Neural crest cell (in vitro differentiated cells): ENCODE results near the gene RNF144B. TPM values are rescaled to one million over a fixed set of nuclear protein-coding genes. Genes with fewer than 3 reads are reported as not detected.
"Not testable (repeated sequence)": the region's sequence is repeated elsewhere in the genome, so short reads cannot be mapped to it uniquely, and the experiment has no call there.

Source experiments
- DNase-seq: peaks from one replicate; pipeline ENCODE4 v3.0.0; 2021; ENCODE audit warnings: low read depth, mixed read lengths, low spot score
- H3K27ac Mint-ChIP-seq: one replicate; pipeline ENCODE4 v1.8.0; 2021; ENCODE audit warnings: mild to moderate bottlenecking, mixed read lengths; ENCODE audit not compliant: unreplicated experiment
- H3K27me3 Mint-ChIP-seq: 2 replicates; pipeline ENCODE4 v1.8.0; 2021; ENCODE audit warnings: low read depth, mild to moderate bottlenecking, mixed read lengths
- H3K36me3 Mint-ChIP-seq: 2 replicates; pipeline ENCODE4 v1.8.0; 2021; ENCODE audit warnings: low read depth, mild to moderate bottlenecking, mixed read lengths
- H3K4me1 Mint-ChIP-seq: 2 replicates; pipeline ENCODE4 v1.8.0; 2021; ENCODE audit warnings: mixed read lengths
- H3K4me3 Mint-ChIP-seq: one replicate; pipeline ENCODE4 v1.8.0; 2021; ENCODE audit warnings: mild to moderate bottlenecking, mixed read lengths
- H3K9me3 Mint-ChIP-seq: 2 replicates; pipeline ENCODE4 v1.8.0; 2021; ENCODE audit warnings: mixed read lengths
- CTCF ChIP-seq: fragments of 200-600 bp; sonication (generic); conservative IDR thresholded peaks from 2 replicates; pipeline ENCODE4 v1.5.0; 2021; ENCODE audit warnings: antibody characterized with exemption, mild to moderate bottlenecking
- total RNA-seq: library from RNA; stranded (reverse); gene quantifications from 2 replicates; pipeline ENCODE4 v1.2.1, GENCODE V29; 2021

The RNF144B gene
- total RNA-seq, 1 donor from 2014 or later: 0.23 TPM

- H3K9me3 Mint-ChIP-seq: peaks cover 16% of the 10 kb centered on the region
- DNase-seq: no peak
- no peaks in the 10 kb centered on the region for H3K27me3 Mint-ChIP-seq
- H3K27ac Mint-ChIP-seq: no peak overlapping the region
- H3K4me1 Mint-ChIP-seq: peaks cover 20% of the 10 kb centered on the region
- peaks cover 9% of the 10 kb centered on the region for H3K36me3 Mint-ChIP-seq
- H3K4me3 Mint-ChIP-seq: no peak overlapping the region
- TF ChIP-seq CTCF: no peak
These were observed 23.4 kb upstream of the RNF144B start for GRCh38 chr6:18363746-18364145.

GRCh38 chr6:18364561-18364960 is 22.6 kb upstream of the RNF144B start:
- not testable (repeated sequence) for DNase-seq, H3K27me3 Mint-ChIP-seq, H3K27ac Mint-ChIP-seq, H3K36me3 Mint-ChIP-seq, H3K4me3 Mint-ChIP-seq
- Mint-ChIP-seq H3K4me1 (peaks cover 20% of the 10 kb centered on the region), H3K9me3 (peaks cover 16% of the 10 kb centered on the region)

DNA sequence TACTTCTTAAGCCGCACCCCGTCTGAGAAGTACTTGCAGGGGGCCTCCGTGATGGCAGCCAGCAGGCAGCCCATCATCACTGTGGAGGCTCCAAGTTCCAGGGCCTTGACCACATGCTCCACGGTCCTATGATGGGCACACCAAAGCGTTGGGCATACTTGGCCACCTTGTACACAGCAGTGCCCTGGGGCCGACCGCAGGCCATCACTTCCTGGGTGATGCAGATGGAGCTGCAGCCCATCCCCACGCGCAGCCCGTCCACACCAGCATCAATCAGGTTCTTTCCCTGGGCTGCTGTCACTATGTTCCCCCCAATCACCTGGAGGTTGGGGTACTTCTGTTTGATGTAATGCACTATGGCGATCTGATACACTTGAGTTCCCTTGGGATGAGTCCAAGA is 19.8 kb upstream of the RNF144B start:
- H3K9me3 Mint-ChIP-seq: peaks cover 8% of the 10 kb centered on the region
- no peak overlapping the region for H3K27ac Mint-ChIP-seq
- H3K4me3 Mint-ChIP-seq: no peak overlapping the region
- no peak for TF ChIP-seq CTCF
- DNase-seq: no peak
- H3K36me3 Mint-ChIP-seq: peaks cover 4% of the 10 kb centered on the region
- H3K27me3 Mint-ChIP-seq: no peaks in the 10 kb centered on the region
- peaks cover 24% of the 10 kb centered on the region for H3K4me1 Mint-ChIP-seq

DNA sequence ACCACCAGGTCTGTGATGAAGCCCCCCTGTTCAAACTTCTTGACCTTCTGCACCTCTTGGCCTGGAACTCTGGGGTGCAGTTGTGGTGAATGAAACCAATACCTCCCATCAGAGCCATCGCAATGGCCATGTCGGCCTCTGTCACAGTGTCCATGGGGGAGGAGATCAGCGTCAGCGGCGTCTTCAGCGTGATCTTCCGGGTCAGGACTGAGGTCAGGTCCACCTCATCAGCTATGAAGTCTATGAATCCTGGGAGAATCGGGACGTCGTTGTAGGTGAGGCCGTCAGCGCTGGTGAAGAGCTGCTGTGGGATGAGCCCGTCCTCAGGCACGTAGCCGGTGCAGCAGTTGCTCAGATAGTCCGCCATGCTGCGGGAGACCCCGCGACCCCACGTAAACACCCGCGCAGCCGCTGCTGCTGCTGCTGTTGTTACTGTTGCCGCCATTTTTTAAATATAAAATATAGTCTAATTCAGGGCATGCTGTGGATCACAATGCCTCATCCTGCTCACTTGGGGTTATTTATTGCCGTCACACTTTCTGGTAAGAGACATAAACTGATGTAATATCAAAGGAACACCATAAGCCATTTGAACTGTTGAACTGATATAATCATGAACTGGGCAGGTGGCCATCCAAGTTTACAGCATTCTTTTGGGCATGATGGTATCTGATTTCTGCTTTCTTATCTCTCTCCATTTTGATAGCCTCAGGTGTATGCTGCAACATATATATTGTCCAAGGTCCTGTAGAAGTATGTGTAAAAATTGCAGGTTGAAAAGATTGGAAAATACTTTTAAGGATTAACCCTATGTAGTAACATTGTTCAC is 18.7 kb upstream of the RNF144B start:
- Mint-ChIP-seq H3K27me3 (no peaks in the 10 kb centered on the region), H3K36me3 (peaks cover 4% of the 10 kb centered on the region), H3K9me3 (peaks cover 8% of the 10 kb centered on the region), H3K4me1 (peaks cover 22% of the 10 kb centered on the region), H3K4me3 (no peak overlapping the region), H3K27ac (no peak overlapping the region)
- no peak for TF ChIP-seq CTCF
- DNase-seq: no peak

DNA sequence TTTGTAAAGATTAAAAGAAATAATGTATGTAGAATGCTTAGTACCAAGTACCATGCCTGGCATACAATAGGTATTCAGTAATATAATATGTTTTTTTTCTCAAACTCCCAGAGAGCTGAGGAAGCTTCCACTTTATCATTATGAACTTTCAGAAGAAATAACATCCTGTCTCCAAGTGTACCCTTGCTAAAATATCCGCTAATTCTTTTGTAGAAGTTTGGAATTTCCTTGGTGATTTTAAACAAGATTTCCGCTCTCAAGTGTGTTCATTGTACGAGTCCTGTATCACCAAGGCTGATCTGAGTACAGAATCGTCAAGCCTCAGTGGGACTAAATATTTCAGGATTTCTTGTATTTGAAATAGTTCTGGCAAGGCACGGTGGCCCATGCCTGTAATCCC is 16.1 kb upstream of the RNF144B start:
- Mint-ChIP-seq H3K27ac (no peak overlapping the region), H3K4me3 (no peak overlapping the region), H3K36me3 (no peaks in the 10 kb centered on the region), H3K9me3 (peaks cover 4% of the 10 kb centered on the region), H3K27me3 (no peaks in the 10 kb centered on the region), H3K4me1 (peaks cover 4% of the 10 kb centered on the region)
- no peak for DNase-seq
- TF ChIP-seq CTCF: no peak

- Mint-ChIP-seq H3K36me3 (no peaks in the 10 kb centered on the region), H3K4me3 (no peak overlapping the region), H3K27me3 (no peaks in the 10 kb centered on the region), H3K9me3 (peaks cover 4% of the 10 kb centered on the region), H3K4me1 (peaks cover 4% of the 10 kb centered on the region), H3K27ac (no peak overlapping the region)
- TF ChIP-seq CTCF: no peak
- no peak for DNase-seq
These were observed 15.5 kb upstream of the RNF144B start for GRCh38 chr6:18371656-18372055.
